ENCODE measurements around the gene NIPAL1.

DNA sequence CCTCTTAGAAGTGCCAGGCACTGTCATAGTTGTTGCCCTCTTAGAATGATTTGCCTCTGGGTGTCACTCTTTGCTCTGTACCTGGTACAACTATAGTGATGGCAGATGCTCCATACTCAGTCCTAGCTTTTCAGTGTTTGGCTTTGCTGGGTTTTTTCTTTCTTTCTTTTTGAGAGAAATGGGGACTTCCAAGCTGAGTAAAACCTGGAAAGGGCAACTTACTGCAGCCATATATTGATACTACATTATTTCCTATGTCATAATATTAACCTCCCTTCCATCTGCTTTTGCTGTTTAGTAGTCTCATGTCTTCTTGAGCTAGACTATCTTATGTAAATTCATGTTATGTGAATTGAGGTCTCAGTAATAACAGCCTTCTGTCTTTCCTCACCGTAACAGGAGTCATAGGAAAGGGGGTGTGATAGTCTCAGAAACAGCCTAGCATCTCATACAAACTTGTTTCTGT lies 49.0 kb downstream of the NIPAL1 start:
- TF ChIP-seq, protein P1, sequence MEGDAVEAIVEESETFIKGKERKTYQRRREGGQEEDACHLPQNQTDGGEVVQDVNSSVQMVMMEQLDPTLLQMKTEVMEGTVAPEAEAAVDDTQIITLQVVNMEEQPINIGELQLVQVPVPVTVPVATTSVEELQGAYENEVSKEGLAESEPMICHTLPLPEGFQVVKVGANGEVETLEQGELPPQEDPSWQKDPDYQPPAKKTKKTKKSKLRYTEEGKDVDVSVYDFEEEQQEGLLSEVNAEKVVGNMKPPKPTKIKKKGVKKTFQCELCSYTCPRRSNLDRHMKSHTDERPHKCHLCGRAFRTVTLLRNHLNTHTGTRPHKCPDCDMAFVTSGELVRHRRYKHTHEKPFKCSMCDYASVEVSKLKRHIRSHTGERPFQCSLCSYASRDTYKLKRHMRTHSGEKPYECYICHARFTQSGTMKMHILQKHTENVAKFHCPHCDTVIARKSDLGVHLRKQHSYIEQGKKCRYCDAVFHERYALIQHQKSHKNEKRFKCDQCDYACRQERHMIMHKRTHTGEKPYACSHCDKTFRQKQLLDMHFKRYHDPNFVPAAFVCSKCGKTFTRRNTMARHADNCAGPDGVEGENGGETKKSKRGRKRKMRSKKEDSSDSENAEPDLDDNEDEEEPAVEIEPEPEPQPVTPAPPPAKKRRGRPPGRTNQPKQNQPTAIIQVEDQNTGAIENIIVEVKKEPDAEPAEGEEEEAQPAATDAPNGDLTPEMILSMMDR (conservative IDR thresholded peaks at IDR 0.05; ENCODE audit: low read depth, low read length), result no peak
- TF ChIP-seq EZH2 (IDR thresholded peaks at IDR 0.05; ENCODE audit: low read length, unreplicated experiment), result no peak

Measured in PC-3 (cell line).